ENCODE results near the gene CARD14.

The CARD14 gene

GRCh38 chr17:80169784-80170500 is at the start of gene CARD14:
CARD14 (plus strand) TSS chr17:80170030; CDS start chr17:80181439, 11,409 bp downstream.
- DNase-seq (ENCODE audit: low read depth) = no peak

- DNase-seq (ENCODE audit: low read depth) = no peak
Measured at GRCh38 chr17:80122026-80122575, 47.7 kb upstream of the CARD14 start.

GRCh38 chr17:80122926-80123505 is 46.8 kb upstream of the CARD14 start:
- no peak for DNase-seq (ENCODE audit: low read depth)

- no peak for DNase-seq (ENCODE audit: low read depth)
Measured at GRCh38 chr17:80123791-80124190, 46.0 kb upstream of the CARD14 start.

GRCh38 chr17:80124351-80124981 is 45.4 kb upstream of the CARD14 start:
- DNase-seq (ENCODE audit: low read depth) = no peak

- no peak for DNase-seq (ENCODE audit: low read depth)
Measured at GRCh38 chr17:80125656-80126448, 44.0 kb upstream of the CARD14 start.

- DNase-seq (ENCODE audit: low read depth) = no peak
Measured at GRCh38 chr17:80126449-80126715, 43.4 kb upstream of the CARD14 start.

- no peak for DNase-seq (ENCODE audit: low read depth)
Measured at GRCh38 chr17:80129006-80129565, 40.7 kb upstream of the CARD14 start.

- DNase-seq (ENCODE audit: low read depth) = no peak
Measured at GRCh38 chr17:80130992-80131391, 38.8 kb upstream of the CARD14 start.

- DNase-seq (ENCODE audit: low read depth) = no peak
Measured at GRCh38 chr17:80132906-80133625, 36.8 kb upstream of the CARD14 start.

GRCh38 chr17:80133626-80133970 is 36.2 kb upstream of the CARD14 start:
- DNase-seq (ENCODE audit: low read depth) = no peak

- no peak for DNase-seq (ENCODE audit: low read depth)
Measured at GRCh38 chr17:80137131-80137530, 32.7 kb upstream of the CARD14 start.

- DNase-seq (ENCODE audit: low read depth) = no peak
Measured at GRCh38 chr17:80138856-80139426, 30.9 kb upstream of the CARD14 start.

- no peak for DNase-seq (ENCODE audit: low read depth)
Measured at GRCh38 chr17:80141463-80142165, 28.2 kb upstream of the CARD14 start.

- no peak for DNase-seq (ENCODE audit: low read depth)
Measured at GRCh38 chr17:80142929-80143328, 26.9 kb upstream of the CARD14 start.

- no peak for DNase-seq (ENCODE audit: low read depth)
Measured at GRCh38 chr17:80145076-80146075, 24.5 kb upstream of the CARD14 start.

GRCh38 chr17:80146121-80147034 is 23.5 kb upstream of the CARD14 start:
- DNase-seq (ENCODE audit: low read depth) = no peak

Measured in activated T-cell treated with anti-CD3 and anti-CD28 coated beads for 1 hour (primary cell).